Measurements from ENCODE around the gene IFNGR2. TPM values are rescaled to one million over a fixed set of nuclear protein-coding genes. Genes with fewer than 3 reads are reported as not detected.

The IFNGR2 gene
- 61.3 TPM for total RNA-seq

GRCh38 chr21:33403128-33403785, at the start of gene IFNGR2:
TSS of gene IFNGR2 (plus strand) at chr21:33403413. CDS start at chr21:33403544, 131 bp downstream.
- DNase-seq (ENCODE audit: low spot score), result no peak

DNA sequence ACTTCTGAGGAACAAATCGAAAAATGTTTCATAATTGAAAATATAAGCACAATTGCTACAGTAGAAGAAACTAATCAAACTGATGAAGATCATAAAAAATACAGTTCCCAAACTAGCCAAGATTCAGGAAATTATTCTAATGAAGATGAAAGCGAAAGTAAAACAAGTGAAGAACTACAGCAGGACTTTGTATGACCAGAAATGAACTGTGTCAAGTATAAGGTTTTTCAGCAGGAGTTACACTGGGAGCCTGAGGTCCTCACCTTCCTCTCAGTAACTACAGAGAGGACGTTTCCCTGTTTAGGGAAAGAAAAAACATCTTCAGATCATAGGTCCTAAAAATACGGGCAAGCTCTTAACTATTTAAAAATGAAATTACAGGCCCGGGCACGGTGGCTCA, 47.9 kb upstream of the IFNGR2 start:
- no peak for DNase-seq (ENCODE audit: low spot score)

GRCh38 chr21:33355996-33356395, 47.2 kb upstream of the IFNGR2 start:
- no peak for DNase-seq (ENCODE audit: low spot score)

DNA sequence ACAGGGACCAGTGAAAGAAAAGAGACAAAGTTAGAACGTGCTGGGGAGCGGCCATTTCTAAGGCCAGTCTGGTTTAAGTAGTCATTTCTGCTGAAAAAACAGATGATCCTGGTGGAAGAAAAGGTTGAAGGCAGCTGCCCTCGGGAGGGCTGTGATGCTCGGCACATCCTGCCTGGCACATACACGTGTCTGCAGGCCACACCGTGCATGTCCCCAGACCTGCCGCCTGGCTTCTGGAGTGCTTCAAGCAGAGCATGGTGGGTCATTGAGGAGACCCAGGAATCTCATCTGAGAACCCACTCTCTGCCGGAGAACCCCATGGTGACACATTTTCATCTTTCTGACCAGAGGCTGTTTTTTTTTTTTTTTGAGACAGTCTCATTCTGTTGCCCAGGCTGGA, 46.0 kb upstream of the IFNGR2 start:
- DNase-seq (ENCODE audit: low spot score), result no peak

DNA sequence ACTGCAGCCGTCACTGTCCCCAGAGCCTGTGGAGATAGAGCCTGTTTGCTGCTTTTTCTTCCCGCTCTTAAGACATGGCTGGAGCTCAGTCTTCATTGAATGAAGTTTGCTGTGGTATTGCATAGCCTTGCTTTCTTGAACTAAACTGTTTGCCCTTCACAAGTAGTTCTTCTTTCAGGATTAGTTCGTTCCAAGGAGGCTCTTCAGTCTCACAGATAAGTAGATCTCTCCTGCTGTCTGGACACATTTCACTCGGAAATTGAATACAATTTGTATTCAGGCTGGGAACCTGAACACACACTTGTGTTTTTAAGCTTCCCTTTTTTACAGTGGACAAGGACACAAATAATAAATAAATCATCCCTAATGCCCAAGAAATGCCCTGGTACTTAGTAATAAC, 43.8 kb upstream of the IFNGR2 start:
- DNase-seq (ENCODE audit: low spot score), result no peak

DNA sequence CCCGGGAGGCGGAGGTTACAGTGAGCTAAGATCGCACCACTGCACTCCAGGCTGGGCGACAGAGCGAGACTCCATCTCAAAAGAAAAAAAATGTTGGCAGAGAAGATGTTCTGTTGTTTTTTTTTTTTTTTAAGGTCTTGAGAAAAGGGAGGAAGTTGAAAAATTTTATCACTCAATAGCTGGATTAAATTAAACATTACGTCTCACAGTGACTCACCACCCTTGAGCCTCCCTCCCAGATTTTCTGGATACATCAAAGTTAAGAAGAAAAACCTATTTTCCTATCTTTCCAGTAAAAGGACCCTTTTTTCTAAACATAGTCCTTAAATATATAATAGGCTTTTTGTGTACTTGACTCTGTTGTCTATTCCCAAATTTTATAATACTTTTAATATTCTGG, 42.9 kb upstream of the IFNGR2 start:
- DNase-seq (ENCODE audit: low spot score), result no peak

GRCh38 chr21:33360881-33361602, 42.2 kb upstream of the IFNGR2 start:
- DNase-seq (ENCODE audit: low spot score), result peak; percentile 75

DNA sequence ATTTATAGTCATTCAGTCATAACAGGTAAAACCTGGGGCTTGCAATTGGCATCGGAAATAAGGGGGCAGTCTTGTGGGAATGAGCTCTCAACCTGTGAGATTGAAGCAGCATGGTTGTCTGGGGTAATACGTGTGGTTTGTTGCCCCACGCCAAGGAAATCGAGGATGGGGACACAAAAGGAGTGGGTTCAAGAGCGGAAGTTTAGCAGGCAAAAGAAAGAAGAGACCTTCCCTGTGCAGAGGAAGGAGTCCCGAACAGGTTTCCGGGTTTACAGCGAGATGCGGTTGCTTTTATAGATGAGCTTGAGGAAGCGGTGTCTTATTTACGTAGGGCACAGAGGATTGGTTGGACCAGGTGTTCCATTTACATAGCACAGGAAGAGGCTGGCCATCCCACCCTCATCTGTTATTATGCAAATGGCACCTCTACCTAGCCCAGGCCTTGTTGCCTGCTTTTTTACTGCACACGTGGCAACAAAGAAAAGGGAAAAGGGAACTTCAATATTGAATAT, 41.1 kb upstream of the IFNGR2 start:
- no peak for DNase-seq (ENCODE audit: low spot score)

GRCh38 chr21:33363911-33364609, 39.2 kb upstream of the IFNGR2 start:
- peak; percentile 37 for DNase-seq (ENCODE audit: low spot score)

DNA sequence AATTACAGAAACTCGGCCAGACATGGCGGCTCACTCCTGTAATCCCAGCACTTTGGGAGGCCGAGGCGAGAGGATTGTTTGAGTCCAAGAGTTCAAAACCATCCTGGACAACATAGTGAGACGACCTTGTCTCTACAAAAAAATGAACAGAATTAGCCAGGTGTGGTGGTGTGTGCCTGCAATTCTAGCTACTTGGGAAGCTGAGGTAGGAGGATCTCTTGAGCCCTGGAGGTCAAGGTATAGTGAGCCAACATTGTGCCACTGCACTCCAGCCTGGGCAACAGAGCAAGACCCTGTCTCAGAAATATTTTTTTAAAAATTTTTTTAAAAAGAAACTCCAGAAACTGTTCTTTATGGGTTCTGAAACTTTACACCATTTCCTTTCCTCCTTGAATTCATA, 38.4 kb upstream of the IFNGR2 start:
- DNase-seq (ENCODE audit: low spot score), result no peak

DNA sequence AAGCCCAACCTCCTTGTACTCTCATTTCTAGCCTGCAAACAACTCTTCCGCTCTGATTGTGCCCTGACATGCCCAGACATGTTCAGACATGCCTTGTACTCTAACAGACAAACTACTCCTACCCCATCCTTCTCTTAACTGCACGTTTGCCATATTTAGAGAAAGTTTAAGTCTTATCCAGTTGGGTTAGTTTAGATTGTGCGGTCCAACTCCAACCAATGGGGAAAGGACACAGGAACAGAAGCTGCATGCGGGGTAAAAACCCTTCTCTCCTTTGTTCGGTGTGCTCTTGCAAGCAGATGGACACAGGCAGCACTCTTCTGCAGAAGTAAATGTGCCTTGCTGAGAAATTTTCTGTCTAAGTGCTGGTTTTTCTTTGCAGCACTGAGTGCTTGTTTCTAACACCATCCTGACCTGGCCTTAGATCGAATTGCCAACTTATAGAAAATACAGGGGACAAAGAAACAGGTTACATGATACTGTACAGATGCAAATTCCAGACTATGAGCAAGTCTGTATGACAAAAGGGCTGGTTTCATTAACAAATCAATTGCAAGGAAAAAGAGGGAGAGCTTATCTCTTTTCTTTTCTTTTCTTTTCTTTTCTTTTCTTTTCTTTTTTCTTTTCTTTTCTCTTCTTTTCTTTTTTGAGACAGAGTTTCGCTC, 35.8 kb upstream of the IFNGR2 start:
- DNase-seq (ENCODE audit: low spot score), result no peak

DNA sequence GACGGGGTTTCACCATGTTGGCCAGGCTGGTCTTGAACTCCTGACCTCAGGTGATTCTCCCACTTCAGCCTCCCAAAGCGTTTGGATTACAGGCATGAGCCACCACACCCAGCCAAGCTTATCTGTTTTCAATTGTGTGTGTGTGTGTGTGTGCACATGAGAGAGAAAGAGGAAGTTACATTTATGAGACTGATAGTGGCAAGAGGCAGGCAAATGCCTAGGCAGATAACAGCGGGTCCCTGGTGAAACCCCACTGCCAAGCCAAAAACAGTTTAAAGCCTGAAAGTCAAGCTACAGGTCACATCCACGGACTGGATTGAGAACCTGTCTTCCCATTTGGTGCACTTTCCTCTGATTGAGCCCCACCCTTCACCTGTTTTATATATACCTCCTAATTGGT, 35.1 kb upstream of the IFNGR2 start:
- DNase-seq (ENCODE audit: low spot score), result no peak

- no peak for DNase-seq (ENCODE audit: low spot score)
Observed at GRCh38 chr21:33368576-33368975, 34.6 kb upstream of the IFNGR2 start.

DNA sequence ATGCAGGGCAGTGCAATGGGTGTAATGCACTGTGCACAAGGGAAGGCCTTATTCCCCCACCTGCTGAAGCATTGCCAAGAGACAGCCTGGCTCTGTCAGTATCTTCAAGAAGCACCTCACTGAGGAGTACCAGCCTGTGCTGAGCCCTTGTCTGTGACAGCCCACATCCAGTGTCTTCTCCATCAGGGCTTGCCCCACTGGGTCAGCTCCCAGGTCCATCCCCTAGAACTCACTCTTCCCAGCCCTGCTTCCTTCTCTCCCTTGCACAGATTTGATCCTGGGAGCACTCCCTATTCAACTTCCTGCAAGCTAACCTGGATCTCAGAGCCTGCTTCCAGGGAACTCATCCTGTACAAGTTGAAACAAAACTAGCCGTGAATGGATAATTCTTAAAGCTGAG, 33.6 kb upstream of the IFNGR2 start:
- no peak for DNase-seq (ENCODE audit: low spot score)

- DNase-seq (ENCODE audit: low spot score), result no peak
Observed at GRCh38 chr21:33370305-33370704, 32.9 kb upstream of the IFNGR2 start.

DNA sequence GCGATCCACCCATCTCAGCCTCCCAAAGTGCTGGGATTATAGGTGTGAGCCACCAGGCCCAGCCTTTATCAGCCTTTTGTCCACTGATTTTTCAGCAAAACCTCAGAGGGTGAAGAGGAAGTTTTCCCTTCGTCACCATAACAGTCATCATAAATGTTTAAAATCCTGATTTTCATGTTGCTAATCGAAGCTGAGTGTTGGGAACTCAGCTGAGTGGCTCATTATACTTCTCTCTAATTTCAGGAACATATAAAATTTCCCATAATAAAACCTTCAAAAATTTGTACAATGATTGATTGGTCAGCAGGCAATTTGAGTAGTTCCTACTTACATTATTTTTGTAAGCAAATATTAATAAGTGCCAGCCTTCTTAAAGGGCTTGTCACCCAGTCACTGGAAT, 31.8 kb upstream of the IFNGR2 start:
- DNase-seq (ENCODE audit: low spot score), result no peak

DNA sequence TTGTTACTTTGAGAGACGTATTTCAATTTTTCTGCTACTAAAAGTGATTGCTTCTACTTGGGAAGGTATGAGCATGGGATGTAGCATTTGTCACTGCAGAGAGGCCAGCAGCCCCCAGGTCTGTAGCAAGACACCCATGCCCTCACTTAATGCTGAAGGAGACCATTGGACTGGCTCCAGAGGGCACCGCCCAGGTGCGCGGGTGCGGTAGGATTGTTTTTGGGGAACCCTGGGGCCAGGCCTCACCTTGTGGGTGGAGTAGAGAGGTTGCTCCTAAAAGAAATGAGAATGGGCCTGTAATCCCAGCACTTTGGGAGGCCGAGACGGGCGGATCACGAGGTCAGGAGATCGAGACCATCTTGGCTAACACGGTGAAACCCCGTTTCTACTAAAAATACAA, 30.6 kb upstream of the IFNGR2 start:
- DNase-seq (ENCODE audit: low spot score), result no peak

DNA sequence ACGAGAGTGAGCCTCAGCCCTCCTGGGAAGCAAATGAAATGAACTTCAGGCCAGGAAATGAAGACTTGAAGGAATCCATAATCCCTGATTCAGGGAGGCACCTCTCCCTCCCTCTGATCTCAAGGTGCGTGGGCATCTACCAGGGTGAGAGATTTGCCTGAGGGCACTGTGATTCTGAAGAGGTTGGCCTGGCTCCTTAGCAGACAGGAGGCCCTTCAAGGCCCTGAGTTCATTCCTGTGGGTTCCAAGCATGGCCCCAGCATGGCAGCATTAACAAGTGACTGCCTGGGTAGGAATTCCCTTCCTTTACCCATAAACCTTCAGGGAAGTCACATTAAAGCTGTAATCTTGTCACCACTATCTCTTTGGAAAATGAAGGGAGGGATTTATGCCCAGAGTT, 29.8 kb upstream of the IFNGR2 start:
- no peak for DNase-seq (ENCODE audit: low spot score)

DNA sequence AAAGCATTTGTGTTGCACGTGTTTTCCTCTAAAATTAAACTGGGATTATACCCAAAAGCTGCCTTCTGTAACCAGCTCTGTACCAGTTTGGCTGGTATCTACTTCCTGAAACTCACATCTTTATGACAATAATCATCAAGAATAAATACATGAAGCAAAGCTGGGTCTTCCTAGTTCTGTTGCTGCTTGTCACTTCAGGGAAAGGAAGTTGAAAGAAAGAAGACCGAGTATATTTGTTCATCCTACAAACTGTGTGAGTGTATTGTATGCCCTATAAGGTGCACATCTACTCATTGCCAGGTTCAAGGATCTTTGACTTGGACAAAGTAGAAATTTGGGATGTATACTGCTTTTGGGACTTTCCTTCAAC, 29.1 kb upstream of the IFNGR2 start:
- no peak for DNase-seq (ENCODE audit: low spot score)

- peak; percentile 56 for DNase-seq (ENCODE audit: low spot score)
Observed at GRCh38 chr21:33374450-33375096, 28.6 kb upstream of the IFNGR2 start.

DNA sequence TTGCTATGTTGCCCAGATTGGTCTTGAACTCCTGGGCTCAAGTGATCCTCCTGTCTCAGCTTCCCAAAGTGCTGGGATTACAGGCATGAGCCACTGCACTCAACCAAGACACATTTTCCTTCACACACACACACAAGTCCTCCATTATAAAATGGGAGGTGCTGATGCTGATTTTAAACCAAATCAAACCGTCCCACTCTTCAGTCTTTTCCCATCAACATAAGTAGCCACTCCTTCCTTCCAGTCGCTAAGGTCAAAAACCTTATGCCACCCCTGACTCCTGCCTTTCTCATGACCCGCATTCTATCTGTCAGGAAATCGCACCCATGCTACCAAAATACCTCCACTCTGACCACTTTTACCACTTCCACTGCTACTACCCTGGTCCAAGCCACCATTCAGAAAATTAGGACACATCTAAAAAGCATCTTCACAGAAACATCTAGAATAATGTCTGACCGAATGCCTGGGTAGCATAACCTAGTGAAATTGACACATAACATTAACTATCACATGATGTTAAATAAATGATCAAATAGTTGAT, 28.0 kb upstream of the IFNGR2 start:
- no peak for DNase-seq (ENCODE audit: low spot score)
